ENCODE measurements around the gene ADD3. TPM values are rescaled to one million over a fixed set of nuclear protein-coding genes. Genes with fewer than 3 reads are reported as not detected.

ADD3 gene
- total RNA-seq, 2 donors from 2014 or later = 158 to 377 TPM

DNA sequence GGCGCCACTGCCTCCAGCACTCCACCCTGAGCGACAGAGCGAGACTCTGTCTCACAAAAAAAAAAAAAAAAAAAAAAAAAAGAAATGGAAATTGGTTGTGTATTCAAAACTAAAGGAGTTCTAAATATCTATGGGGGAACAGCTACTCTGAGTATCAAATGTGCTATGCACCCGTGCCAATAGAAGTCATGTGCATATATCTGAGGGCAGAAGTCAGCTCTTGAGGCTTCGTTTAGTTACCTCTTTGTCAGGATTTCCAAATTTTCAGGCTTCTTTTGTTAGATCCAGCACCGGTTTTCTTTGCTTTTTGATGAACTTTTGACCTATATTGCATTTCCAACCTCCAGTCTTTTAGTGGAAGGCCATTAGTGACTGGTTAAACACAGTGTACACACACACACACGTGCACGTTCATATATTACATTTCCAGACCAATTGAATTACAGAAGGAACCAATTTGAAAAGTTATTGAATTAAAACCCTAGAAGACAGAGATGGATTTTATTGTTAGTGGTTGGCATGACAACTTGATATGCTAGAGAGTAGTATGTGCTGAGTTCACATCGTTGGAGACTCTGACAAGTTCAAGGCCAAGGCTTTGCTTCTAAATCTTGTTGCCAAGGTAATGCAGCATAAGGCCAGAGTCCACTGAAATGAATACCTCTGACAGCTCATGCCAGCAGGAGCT lies 33.1 kb upstream of the ADD3 start:
- no peak overlapping the region for H3K27ac ChIP-seq
- H3K9me3 ChIP-seq = no peaks in the 10 kb centered on the region
- H3K4me1 ChIP-seq = peaks cover 0 to 5% of the 10 kb centered on the region in 2 donors
- no peaks in the 10 kb centered on the region for H3K36me3 ChIP-seq
- no peaks in the 10 kb centered on the region for H3K27me3 ChIP-seq
- DNase-seq (ENCODE audit: low spot score) = no peak
- TF ChIP-seq, protein P1, sequence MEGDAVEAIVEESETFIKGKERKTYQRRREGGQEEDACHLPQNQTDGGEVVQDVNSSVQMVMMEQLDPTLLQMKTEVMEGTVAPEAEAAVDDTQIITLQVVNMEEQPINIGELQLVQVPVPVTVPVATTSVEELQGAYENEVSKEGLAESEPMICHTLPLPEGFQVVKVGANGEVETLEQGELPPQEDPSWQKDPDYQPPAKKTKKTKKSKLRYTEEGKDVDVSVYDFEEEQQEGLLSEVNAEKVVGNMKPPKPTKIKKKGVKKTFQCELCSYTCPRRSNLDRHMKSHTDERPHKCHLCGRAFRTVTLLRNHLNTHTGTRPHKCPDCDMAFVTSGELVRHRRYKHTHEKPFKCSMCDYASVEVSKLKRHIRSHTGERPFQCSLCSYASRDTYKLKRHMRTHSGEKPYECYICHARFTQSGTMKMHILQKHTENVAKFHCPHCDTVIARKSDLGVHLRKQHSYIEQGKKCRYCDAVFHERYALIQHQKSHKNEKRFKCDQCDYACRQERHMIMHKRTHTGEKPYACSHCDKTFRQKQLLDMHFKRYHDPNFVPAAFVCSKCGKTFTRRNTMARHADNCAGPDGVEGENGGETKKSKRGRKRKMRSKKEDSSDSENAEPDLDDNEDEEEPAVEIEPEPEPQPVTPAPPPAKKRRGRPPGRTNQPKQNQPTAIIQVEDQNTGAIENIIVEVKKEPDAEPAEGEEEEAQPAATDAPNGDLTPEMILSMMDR (IDR thresholded peaks at IDR 0.05) = no peak
- no peak overlapping the region for H3K4me3 ChIP-seq

DNA sequence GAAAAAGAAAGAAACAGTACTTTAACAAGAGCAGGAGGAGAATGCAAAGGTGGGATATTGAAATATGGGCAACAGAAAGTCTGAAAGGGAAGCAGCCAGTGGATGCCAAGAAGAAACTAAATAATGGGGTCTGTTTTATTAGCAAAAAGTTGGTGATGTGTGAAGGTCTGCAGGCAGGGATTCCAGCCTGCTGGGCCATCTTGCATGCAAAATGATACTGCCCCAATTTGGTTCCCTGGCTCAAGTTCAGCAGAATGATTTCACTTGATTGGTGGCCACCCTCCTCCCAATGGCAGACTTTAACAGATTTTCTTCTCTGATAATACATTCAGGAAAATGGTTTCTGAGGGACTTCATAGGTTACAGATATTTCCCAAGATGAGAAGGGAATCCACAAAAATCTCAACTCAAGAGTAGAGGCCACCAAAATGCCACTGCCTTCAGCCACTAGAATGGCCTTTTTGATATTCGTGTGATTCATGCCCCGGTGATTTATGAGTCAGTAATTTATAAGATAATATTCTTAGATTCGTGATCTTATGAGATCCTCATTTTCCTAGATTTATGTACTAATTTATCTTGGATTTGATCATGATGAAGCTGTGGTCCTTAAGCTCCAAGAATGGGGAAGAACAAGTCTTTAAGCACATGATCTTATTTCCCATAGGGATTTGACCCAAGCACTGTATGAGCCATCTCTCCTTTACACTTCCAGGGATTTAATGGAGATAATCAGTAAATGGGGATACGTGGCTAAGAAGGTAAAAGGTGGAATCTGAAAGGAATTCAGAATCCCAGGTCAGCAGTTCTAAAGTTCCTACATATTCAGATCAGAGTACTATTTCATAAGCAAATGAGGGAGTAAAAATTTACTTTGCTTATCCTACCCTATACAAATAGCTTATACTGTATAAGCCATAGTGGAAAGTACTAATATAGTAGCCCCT lies 32.3 kb upstream of the ADD3 start:
- Histone ChIP-seq H3K4me3 (no peak overlapping the region), H3K36me3 (no peaks in the 10 kb centered on the region), H3K4me1 (no peaks in the 10 kb centered on the region), H3K27me3 (no peaks in the 10 kb centered on the region), H3K27ac (no peak overlapping the region), H3K9me3 (no peaks in the 10 kb centered on the region)
- TF ChIP-seq, protein P1 (IDR thresholded peaks at IDR 0.05) = no peak
- no peak for DNase-seq (ENCODE audit: low spot score)

DNA sequence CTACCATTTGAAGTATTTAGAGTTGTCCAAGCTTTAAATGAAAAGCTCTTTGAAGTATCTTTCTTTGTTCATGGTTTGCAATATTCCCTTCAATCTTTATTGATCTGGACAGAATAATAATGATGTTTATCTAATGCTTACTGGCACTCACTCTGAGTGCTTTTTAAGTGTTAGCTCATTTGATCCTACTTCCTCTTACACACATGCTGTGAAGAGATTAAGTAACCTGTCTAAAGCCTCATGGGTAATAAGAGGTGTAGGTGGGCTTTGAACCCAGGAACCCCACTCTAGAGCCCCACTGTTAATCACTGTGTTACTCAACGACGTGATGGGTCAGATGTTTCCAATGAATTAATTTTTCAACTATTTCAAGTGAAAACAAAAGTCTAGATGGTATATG lies 31.1 kb upstream of the ADD3 start:
- TF ChIP-seq, protein P1 (IDR thresholded peaks at IDR 0.05) = no peak
- peaks cover 0 to 5% of the 10 kb centered on the region in 2 donors for H3K4me1 ChIP-seq
- no peak overlapping the region for H3K4me3 ChIP-seq
- H3K27me3 ChIP-seq = no peaks in the 10 kb centered on the region
- H3K36me3 ChIP-seq = no peaks in the 10 kb centered on the region
- DNase-seq (ENCODE audit: low spot score) = no peak
- no peak overlapping the region for H3K27ac ChIP-seq
- no peaks in the 10 kb centered on the region for H3K9me3 ChIP-seq

DNA sequence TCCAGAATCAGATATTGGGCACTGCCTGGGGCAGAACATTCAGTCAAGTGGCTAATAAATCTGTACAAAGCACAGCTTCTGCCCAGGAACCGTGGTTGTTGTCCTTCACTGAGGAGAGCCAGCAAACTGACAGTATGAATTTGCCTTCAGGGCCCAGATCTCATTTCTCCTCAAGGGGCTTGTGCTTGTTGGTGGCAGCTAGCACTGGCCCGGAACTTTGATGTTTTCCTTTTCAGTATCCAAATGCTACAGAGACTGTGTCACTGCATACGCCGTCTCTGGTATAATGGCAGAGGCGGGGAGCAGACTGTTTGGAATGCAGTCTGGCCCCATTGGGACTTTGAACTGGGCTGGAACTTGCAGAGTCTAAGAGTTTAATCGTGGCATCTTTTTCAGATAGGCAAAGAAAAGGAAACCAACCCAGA lies 30.4 kb upstream of the ADD3 start:
- Histone ChIP-seq H3K27ac (peak overlapping the region in 1 of 2 donors; percentile 53), H3K36me3 (no peaks in the 10 kb centered on the region), H3K9me3 (no peaks in the 10 kb centered on the region), H3K27me3 (no peaks in the 10 kb centered on the region), H3K4me1 (peaks cover 0 to 5% of the 10 kb centered on the region in 2 donors), H3K4me3 (no peak overlapping the region)
- no peak for DNase-seq (ENCODE audit: low spot score)
- TF ChIP-seq, protein P1 (IDR thresholded peaks at IDR 0.05) = no peak

DNA sequence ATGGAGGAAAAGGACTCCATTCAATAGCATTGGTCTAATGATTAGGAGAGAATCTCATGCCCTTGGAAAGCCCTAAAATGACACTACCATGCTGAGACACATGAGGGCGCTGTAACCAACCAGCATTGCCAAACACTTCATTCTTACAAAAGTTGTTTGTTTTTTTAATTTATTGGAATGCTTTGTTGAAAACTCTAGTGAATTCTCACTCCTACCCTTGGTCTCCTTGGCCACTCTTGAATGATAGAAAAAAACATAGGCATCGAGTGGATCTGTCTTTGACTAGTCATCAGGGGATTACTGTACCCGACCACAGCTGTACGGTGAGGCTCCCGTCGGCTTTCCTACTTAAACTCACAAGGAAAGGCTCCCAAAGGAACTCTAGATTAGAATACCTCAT lies 29.3 kb upstream of the ADD3 start:
- no peak overlapping the region for H3K4me3 ChIP-seq
- TF ChIP-seq, protein P1 (IDR thresholded peaks at IDR 0.05) = peak; percentile 55 to 84

More for the DNA sequence above, 29.3 kb upstream of the ADD3 start:
- Histone ChIP-seq H3K4me1 (peaks cover 0 to 5% of the 10 kb centered on the region in 2 donors), H3K27ac (peak overlapping the region; percentile 27 to 57), H3K27me3 (no peaks in the 10 kb centered on the region), H3K36me3 (no peaks in the 10 kb centered on the region), H3K9me3 (no peaks in the 10 kb centered on the region)
- no peak for DNase-seq (ENCODE audit: low spot score)

Measured in right atrium auricular region (tissue), 2 donors.